Esophagus squamous epithelium (tissue), 5 donors: ENCODE results near the gene CCDC73. TPM values are rescaled to one million over a fixed set of nuclear protein-coding genes. Genes with fewer than 3 reads are reported as not detected.
"Not testable (repeated sequence)": the region's sequence is repeated elsewhere in the genome, so short reads cannot be mapped to it uniquely, and the experiment has no call there.

Source experiments
- DNase-seq: peaks from one replicate; lab custom pipeline; 2025; lab: John Stamatoyannopoulos, UW
- H3K27ac ChIP-seq, 4 donors: fragments of 200-600 bp; sonication (generic); one replicate each; pipeline ENCODE4 v1.5.1; 2016 to 2019; ENCODE audit warnings: mild to moderate bottlenecking in 1 of 4
- H3K27me3 ChIP-seq, 4 donors: fragments of 200-600 bp; sonication (generic); 1 replicate in 3 of 4; 2 replicates in 1 of 4; pipeline versions ENCODE4 v1.5.1 to v1.6.0; 2017 to 2021; ENCODE audit warnings: antibody characterized with exemption in 1 of 4
- H3K36me3 ChIP-seq, 3 donors: fragments of 200-600 bp; sonication (generic); one replicate each; pipeline ENCODE4 v1.5.1; 2016 to 2019
- H3K4me1 ChIP-seq, 3 donors: fragments of 200-600 bp; sonication (generic); one replicate each; pipeline ENCODE4 v1.5.1; 2017 to 2019
- H3K4me3 ChIP-seq, 4 donors: fragments of 200-600 bp; sonication (generic); 1 replicate in 3 of 4; 2 replicates in 1 of 4; pipeline ENCODE4 v1.5.1; 2016 to 2019; ENCODE audit warnings: mild to moderate bottlenecking in 2 of 4, moderate library complexity in 1 of 4
- H3K9me3 ChIP-seq, 3 donors: fragments of 200-600 bp; sonication (generic); one replicate each; pipeline ENCODE4 v1.5.1; 2016 to 2019
- POLR2A ChIP-seq, 4 donors: fragments of 450-650 bp; IDR thresholded peaks; one replicate each; pipeline ENCODE4 v1.6.1; 2017; ENCODE audit warnings: antibody characterized with exemption in 4 of 4, mild to moderate bottlenecking in 4 of 4, moderate library complexity in 3 of 4
- WGBS, 2 donors: methylation state at CpG; one replicate each; pipeline ENCODE4 v1.1.5; 2018; 5-methylcytosine and 5-hydroxymethylcytosine counted together
- intact Hi-C: fragments of 100-400 bp; cut with DNase I; formaldehyde crosslinking; loops from one replicate; pipeline ENCODE4 v1.15.0; 2022
- total RNA-seq, 4 donors: library from RNA; depleted of rRNA; stranded (reverse); fragments of >200 nt; gene quantifications; one replicate each; pipeline ENCODE4 v1.1.0, GENCODE V29; 2016
- TF ChIP-seq, protein P1 (sequence below), 6 experiments: fragments of 450-650 bp in 4 of 6; fragments of 200-600 bp in 2 of 6; sonication (generic) in 2 of 6; IDR thresholded peaks; one replicate each; pipeline ENCODE4 v1.5.1; 2016 to 2019; ENCODE audit warnings: antibody characterized with exemption in 6 of 6, mild to moderate bottlenecking in 4 of 6, moderate library complexity in 4 of 6
- donor health status: DM: yes; HTN: yes; CAD: no.

CCDC73 gene
- total RNA-seq, 4 donors from 2014 or later = 0.18 TPM; not detected in 3

DNA sequence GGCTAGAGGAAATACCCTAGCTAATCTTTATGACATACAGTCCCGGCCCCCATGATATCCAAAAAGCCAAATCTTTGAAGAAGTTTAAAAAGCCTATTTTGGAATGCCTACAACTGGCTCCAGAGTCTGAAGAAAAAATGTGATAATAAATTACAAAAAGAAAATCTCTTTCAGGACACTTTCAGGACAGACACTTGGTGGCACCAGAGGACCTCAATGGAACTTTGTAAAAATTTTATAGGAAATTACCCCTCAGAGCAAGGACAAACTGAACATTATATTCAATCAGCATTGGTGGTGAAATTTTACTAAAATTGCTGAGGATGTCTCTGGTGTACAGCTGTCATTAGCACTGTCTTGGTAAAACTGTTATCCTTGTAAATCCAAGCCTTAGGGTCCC, 81.0 kb downstream of the CCDC73 start:
- no peak for TF ChIP-seq POLR2A (IDR thresholded peaks at IDR 0.05)
- TF ChIP-seq, protein P1, sequence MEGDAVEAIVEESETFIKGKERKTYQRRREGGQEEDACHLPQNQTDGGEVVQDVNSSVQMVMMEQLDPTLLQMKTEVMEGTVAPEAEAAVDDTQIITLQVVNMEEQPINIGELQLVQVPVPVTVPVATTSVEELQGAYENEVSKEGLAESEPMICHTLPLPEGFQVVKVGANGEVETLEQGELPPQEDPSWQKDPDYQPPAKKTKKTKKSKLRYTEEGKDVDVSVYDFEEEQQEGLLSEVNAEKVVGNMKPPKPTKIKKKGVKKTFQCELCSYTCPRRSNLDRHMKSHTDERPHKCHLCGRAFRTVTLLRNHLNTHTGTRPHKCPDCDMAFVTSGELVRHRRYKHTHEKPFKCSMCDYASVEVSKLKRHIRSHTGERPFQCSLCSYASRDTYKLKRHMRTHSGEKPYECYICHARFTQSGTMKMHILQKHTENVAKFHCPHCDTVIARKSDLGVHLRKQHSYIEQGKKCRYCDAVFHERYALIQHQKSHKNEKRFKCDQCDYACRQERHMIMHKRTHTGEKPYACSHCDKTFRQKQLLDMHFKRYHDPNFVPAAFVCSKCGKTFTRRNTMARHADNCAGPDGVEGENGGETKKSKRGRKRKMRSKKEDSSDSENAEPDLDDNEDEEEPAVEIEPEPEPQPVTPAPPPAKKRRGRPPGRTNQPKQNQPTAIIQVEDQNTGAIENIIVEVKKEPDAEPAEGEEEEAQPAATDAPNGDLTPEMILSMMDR (IDR thresholded peaks at IDR 0.05) = peak in 1 of 6 experiments; percentile 11
- H3K36me3 ChIP-seq = no peaks in the 10 kb centered on the region
- no peaks in the 10 kb centered on the region for H3K9me3 ChIP-seq
- intact Hi-C loops = no loop called here
- 6 to 36% methylated on average over 1 of the region's 1 CpG for WGBS, 2 donors
- no peaks in the 10 kb centered on the region for H3K4me1 ChIP-seq
- no peak overlapping the region for H3K27ac ChIP-seq
- peaks cover 0 to 16% (median 0%) of the 10 kb centered on the region in 4 donors for H3K27me3 ChIP-seq
- no peak overlapping the region for H3K4me3 ChIP-seq
- no peak for DNase-seq

DNA sequence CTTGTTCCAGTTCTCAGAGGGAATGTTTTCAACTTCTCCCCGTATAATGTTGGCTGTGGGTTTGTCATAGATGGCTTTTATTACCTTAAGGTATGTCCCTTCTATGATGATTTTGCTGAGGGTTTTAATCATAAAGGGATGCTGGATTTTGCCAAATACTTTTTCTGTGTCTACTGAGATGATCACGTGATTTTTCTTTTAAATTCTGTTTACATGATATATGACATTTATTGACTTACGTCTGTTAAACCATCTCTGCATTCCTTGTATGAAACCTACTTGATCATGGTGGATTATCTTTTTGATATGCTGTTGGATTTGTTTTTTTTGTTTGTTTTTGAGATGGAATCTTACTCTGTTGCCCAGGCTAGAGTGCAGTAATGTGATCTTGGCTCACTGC, 85.5 kb downstream of the CCDC73 start:
- H3K4me1 ChIP-seq, H3K9me3 ChIP-seq, DNase-seq, H3K4me3 ChIP-seq, intact Hi-C loops, H3K36me3 ChIP-seq, H3K27ac ChIP-seq: not testable (repeated sequence)
- H3K27me3 ChIP-seq = peaks cover 0 to 11% (median 0%) of the 10 kb centered on the region in 4 donors
- 78 to 80% methylated on average over 3 of the region's 3 CpGs for WGBS, 2 donors

DNA sequence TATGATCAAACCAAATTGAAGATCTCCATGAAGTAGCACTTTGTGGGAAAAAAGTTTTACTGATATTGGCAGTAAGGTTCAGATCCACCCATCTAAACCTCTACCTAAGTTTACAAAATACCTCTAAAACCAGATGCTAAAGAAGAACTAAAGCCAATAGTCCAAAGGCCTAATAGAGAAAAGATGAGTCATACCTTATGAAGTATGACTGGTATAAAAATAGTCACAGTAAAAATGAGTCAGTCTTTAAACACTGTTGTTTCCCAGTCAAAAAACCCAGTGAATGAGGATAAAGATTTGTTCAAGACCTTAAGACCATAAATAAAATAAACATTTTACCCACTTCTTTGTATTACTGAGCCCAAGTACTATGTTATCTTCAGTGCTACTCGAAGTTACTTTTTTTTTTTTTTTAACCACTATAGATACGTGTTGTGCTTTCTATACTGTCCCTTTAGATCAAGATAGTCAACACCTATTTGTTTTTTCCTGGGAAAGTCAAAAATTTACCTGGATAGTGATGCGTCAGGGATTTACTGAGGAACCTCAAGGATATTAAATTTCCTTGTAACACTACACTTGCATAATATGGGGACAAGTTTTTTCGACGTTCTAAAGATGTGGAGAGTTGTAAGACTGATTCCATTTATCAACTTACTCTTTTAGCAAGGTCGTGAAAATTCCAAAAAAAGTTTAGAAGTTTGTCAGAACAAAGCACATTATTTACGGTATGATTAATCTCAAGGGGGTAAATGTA, 87.3 kb downstream of the CCDC73 start:
- Histone ChIP-seq H3K9me3 (peaks cover 0 to 6% (median 0%) of the 10 kb centered on the region in 3 donors), H3K4me1 (no peaks in the 10 kb centered on the region), H3K27ac (no peak overlapping the region), H3K4me3 (no peak overlapping the region), H3K27me3 (peaks cover 0 to 11% (median 0%) of the 10 kb centered on the region in 4 donors), H3K36me3 (no peaks in the 10 kb centered on the region)
- TF ChIP-seq, protein P1 (IDR thresholded peaks at IDR 0.05) = no peak
- no peak for TF ChIP-seq POLR2A (IDR thresholded peaks at IDR 0.05)
- 37 to 49% methylated on average over 7 of the region's 7 CpGs for WGBS, 2 donors
- DNase-seq = no peak
- intact Hi-C loops = no loop called here

DNA sequence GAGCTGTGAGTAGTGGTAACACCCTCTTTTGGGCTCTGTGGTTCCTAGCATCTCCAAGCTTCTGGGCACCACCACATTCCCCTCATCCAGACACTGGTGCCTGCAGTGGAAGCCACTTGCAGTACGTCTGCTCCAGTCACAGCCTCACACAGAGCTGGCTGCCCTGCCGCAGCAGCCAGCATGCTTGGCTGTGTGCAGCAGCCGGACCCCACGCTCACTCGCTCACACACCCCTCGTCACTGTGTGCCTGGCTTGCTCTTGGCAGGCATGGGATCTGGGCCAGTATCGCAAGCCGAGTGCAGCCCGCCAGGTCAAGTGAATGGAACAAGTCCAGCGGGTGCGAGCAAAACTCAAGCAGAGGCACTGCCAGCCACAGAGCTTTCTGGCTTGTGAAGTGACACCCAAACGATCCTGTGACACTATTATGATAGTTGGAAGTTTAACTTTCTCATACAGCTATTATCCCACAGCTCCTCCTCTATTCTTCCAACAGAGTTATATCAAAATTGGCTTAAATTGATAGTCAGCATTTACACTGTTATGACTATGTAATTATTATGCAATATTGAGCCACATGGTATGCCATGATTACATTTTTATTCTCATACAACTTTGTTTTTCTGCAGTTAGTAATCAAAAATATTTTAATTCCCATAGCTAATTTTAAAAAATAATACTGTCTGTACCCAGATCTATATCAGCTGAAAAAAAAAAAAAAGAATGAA, 89.0 kb downstream of the CCDC73 start:
- H3K4me3 ChIP-seq = no peak overlapping the region
- H3K9me3 ChIP-seq = peaks cover 0 to 6% (median 0%) of the 10 kb centered on the region in 3 donors
- TF ChIP-seq, protein P1 (IDR thresholded peaks at IDR 0.05) = no peak
- TF ChIP-seq POLR2A (IDR thresholded peaks at IDR 0.05) = no peak
- DNase-seq = no peak
- no peaks in the 10 kb centered on the region for H3K4me1 ChIP-seq
- no peaks in the 10 kb centered on the region for H3K36me3 ChIP-seq
- H3K27ac ChIP-seq = no peak overlapping the region
- 85 to 89% methylated on average over 9 to 12 of the region's 12 CpGs for WGBS, 2 donors
- peaks cover 0 to 4% (median 0%) of the 10 kb centered on the region in 4 donors for H3K27me3 ChIP-seq
- intact Hi-C loops = no loop called here

DNA sequence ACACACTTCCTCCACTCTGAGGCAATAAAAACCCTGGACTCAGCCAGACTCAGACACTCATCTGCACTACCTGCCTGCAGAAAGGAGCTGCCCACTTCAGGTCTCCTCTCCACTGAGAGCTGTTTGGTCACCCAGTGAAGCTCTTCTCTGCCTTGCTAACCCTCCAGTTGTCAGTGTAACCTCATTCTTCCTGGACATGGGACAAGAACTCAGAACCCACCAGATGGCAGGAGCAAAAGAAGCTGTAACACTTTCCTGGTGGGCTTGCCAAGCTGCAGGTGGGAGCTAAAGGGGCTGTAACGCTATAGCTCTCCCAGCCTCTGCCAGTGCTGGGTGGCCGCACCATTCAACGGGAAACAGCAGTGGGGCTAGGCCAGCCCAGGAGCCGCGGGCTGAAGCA, 89.7 kb downstream of the CCDC73 start:
- Histone ChIP-seq H3K27me3 (peaks cover 0 to 4% (median 0%) of the 10 kb centered on the region in 4 donors), H3K4me3 (no peak overlapping the region), H3K36me3 (no peaks in the 10 kb centered on the region), H3K27ac (no peak overlapping the region), H3K4me1 (no peaks in the 10 kb centered on the region), H3K9me3 (peaks cover 0 to 6% (median 0%) of the 10 kb centered on the region in 3 donors)
- WGBS, 2 donors = 93% methylated on average over 4 of the region's 5 CpGs; no CpG with 5 or more reads in 1 of the 2 donors
- DNase-seq = no peak
- intact Hi-C loops = no loop called here
- TF ChIP-seq, protein P1 (IDR thresholded peaks at IDR 0.05) = no peak
- no peak for TF ChIP-seq POLR2A (IDR thresholded peaks at IDR 0.05)
